GM23338 (cell line): Measurements from ENCODE around the gene RNF220. TPM values are rescaled to one million over a fixed set of nuclear protein-coding genes. Genes with fewer than 3 reads are reported as not detected.

Experiments
- ATAC-seq: fragments of 200-7000 bp; cut with Tn5 transposase; 3 replicates; pipeline ENCODE4 v1.9.1; 2020
- DNase-seq: peaks from one replicate; pipeline ENCODE4 v3.0.0-alpha.2; 2015; ENCODE audit warnings: low spot score
- H2AFZ ChIP-seq: fragments of 200-600 bp; sonication (generic); 2 replicates; pipeline ENCODE4 v1.8.0; 2016; ENCODE audit warnings: antibody characterized with exemption, mild to moderate bottlenecking, moderate library complexity
- H3F3A ChIP-seq: fragments of 200-600 bp; sonication (generic); replicated peaks from 2 replicates; pipeline ENCODE4 v1.8.0; 2017; ENCODE audit warnings: antibody characterized with exemption, mixed run types, low read depth
- H3K27ac ChIP-seq: fragments of 200-600 bp; sonication (generic); 2 replicates; pipeline ENCODE4 v1.6.1; 2016; ENCODE audit warnings: low read depth
- H3K27me3 ChIP-seq: fragments of 200-600 bp; sonication (generic); 2 replicates; pipeline ENCODE4 v1.8.0; 2016; ENCODE audit warnings: mild to moderate bottlenecking, mixed run types, moderate library complexity; ENCODE audit not compliant: insufficient read depth
- H3K36me3 ChIP-seq: fragments of 200-600 bp; sonication (generic); 2 replicates; pipeline ENCODE4 v1.8.0; 2016; ENCODE audit warnings: mild to moderate bottlenecking; ENCODE audit not compliant: insufficient read depth
- H3K4me1 ChIP-seq: fragments of 200-600 bp; sonication (generic); 2 replicates; pipeline ENCODE4 v1.8.0; 2016; ENCODE audit warnings: mild to moderate bottlenecking, moderate library complexity; ENCODE audit not compliant: insufficient read depth
- H3K4me2 ChIP-seq: fragments of 200-600 bp; sonication (generic); 2 replicates; pipeline ENCODE4 v1.7.1; 2017; ENCODE audit warnings: mixed run types
- H3K4me3 ChIP-seq: fragments of 200-600 bp; sonication (generic); 2 replicates; pipeline ENCODE4 v1.6.1; 2016; ENCODE audit warnings: mixed run types
- H3K79me2 ChIP-seq: fragments of 200-600 bp; sonication (generic); replicated peaks from 2 replicates; pipeline ENCODE4 v1.8.0; 2017; ENCODE audit warnings: mild to moderate bottlenecking; ENCODE audit not compliant: insufficient read depth
- H3K9me2 ChIP-seq: fragments of 200-600 bp; sonication (generic); 2 replicates; pipeline ENCODE4 v1.8.0; 2017; ENCODE audit not compliant: insufficient read depth
- H4K20me1 ChIP-seq: fragments of 200-600 bp; sonication (generic); replicated peaks from 2 replicates; pipeline ENCODE4 v1.8.0; 2017; ENCODE audit warnings: mild to moderate bottlenecking; ENCODE audit not compliant: insufficient read depth
- H3K27ac Mint-ChIP-seq: 2 replicates; pipeline ENCODE4 v1.8.0; 2020; ENCODE audit warnings: inconsistent platforms, mild to moderate bottlenecking, moderate library complexity, mixed read lengths
- H3K27me3 Mint-ChIP-seq: 3 replicates; pipeline ENCODE4 v1.8.0; 2022; ENCODE audit warnings: low read depth, mild to moderate bottlenecking, moderate library complexity, mixed read lengths, inconsistent platforms; ENCODE audit not compliant: insufficient read depth, poor library complexity
- H3K36me3 Mint-ChIP-seq: 3 replicates; pipeline ENCODE4 v1.8.0; 2021; ENCODE audit warnings: low read depth, mild to moderate bottlenecking, inconsistent platforms, moderate library complexity, mixed read lengths
- H3K4me1 Mint-ChIP-seq: 3 replicates; pipeline ENCODE4 v1.8.0; 2020; ENCODE audit warnings: mild to moderate bottlenecking, inconsistent platforms, mixed read lengths
- H3K4me3 Mint-ChIP-seq: 3 replicates; pipeline ENCODE4 v1.8.0; 2021; ENCODE audit warnings: moderate library complexity, mild to moderate bottlenecking, inconsistent platforms, mixed read lengths
- H3K9me3 Mint-ChIP-seq: 3 replicates; pipeline ENCODE4 v1.8.0; 2020; ENCODE audit warnings: moderate library complexity, mild to moderate bottlenecking, inconsistent platforms, mixed read lengths
- CREB1 ChIP-seq: fragments of 250-450 bp; sonication (Bioruptor Pico); IDR thresholded peaks from 2 replicates; pipeline ENCODE4 v1.5.0; 2020; ENCODE audit warnings: low read depth, mild to moderate bottlenecking, moderate library complexity
- EZH2 ChIP-seq: fragments of 200-600 bp; sonication (generic); IDR thresholded peaks from one replicate; pipeline ENCODE4 v1.8.0; 2017; ENCODE audit warnings: antibody characterized with exemption, mild to moderate bottlenecking, low read depth; ENCODE audit not compliant: unreplicated experiment
- JUNB ChIP-seq: IDR thresholded peaks from one replicate; pipeline ENCODE4 v1.6.1; 2016; ENCODE audit warnings: antibody characterized with exemption; ENCODE audit not compliant: unreplicated experiment
- POLR2AphosphoS5 ChIP-seq: IDR thresholded peaks from 2 replicates; pipeline ENCODE4 v1.6.1; 2016; ENCODE audit warnings: antibody characterized with exemption, low read depth
- ZNF114 ChIP-seq: fragments of 250-450 bp; sonication (Bioruptor Pico); IDR thresholded peaks from 2 replicates; pipeline ENCODE4 v1.5.0; 2020; ENCODE audit warnings: mild to moderate bottlenecking, moderate library complexity
- ZNF331 ChIP-seq: fragments of 250-450 bp; sonication (Bioruptor Pico); IDR thresholded peaks from 2 replicates; pipeline ENCODE4 v1.5.0; 2020; ENCODE audit warnings: low read depth, mild to moderate bottlenecking, moderate library complexity
- polyA plus RNA-seq: library from polyadenylated mRNA; unstranded; fragments of >200 nt; fragmentation: Nextera tagmentation; extraction: Ambion mirVana; gene quantifications from 2 replicates; pipeline ENCODE4 v1.2.1, GENCODE V29; 2016
- total RNA-seq: library from RNA; depleted of rRNA; stranded (reverse); fragments of >200 nt; shearing (Covaris generic); gene quantifications from 2 replicates; pipeline ENCODE4 v1.2.3, GENCODE V29; 2014
- TF ChIP-seq, protein P1 (sequence below): fragments of 250-450 bp; sonication (Bioruptor Pico); IDR thresholded peaks from 2 replicates; pipeline ENCODE4 v1.5.0; 2020; ENCODE audit warnings: mild to moderate bottlenecking, moderate library complexity
- TF ChIP-seq, protein P2 (sequence below): IDR thresholded peaks from 2 replicates; pipeline ENCODE4 v1.6.1; 2016; ENCODE audit warnings: antibody characterized with exemption
- TF ChIP-seq, protein P3 (sequence below): IDR thresholded peaks from one replicate; pipeline ENCODE4 v1.6.1; 2018; ENCODE audit warnings: antibody characterized with exemption; ENCODE audit not compliant: unreplicated experiment

The RNF220 gene
- total and polyA plus RNA-seq, 2 experiments from 2014 or later: 72.8 to 168 TPM

DNA sequence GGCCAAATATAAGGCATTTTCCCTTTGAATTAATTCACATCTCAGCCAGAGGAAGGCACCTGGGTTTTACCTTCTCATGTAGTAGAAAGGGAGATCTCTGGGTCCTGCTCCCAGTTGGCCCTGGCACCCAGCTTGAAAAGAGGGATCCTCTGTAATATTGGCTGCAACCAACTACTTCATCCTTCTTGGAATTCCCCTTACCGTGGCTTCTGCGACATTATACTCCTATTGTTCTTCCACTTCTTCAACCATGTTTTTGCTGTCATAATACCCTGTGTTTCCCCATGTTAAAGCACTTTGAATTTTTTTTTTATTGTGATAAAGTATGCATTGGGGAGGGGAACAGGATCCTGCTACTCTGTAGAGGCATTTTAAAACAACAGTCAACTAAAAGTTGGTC is 26.8 kb downstream of the RNF220 start (continued):
- TF ChIP-seq, protein P1, sequence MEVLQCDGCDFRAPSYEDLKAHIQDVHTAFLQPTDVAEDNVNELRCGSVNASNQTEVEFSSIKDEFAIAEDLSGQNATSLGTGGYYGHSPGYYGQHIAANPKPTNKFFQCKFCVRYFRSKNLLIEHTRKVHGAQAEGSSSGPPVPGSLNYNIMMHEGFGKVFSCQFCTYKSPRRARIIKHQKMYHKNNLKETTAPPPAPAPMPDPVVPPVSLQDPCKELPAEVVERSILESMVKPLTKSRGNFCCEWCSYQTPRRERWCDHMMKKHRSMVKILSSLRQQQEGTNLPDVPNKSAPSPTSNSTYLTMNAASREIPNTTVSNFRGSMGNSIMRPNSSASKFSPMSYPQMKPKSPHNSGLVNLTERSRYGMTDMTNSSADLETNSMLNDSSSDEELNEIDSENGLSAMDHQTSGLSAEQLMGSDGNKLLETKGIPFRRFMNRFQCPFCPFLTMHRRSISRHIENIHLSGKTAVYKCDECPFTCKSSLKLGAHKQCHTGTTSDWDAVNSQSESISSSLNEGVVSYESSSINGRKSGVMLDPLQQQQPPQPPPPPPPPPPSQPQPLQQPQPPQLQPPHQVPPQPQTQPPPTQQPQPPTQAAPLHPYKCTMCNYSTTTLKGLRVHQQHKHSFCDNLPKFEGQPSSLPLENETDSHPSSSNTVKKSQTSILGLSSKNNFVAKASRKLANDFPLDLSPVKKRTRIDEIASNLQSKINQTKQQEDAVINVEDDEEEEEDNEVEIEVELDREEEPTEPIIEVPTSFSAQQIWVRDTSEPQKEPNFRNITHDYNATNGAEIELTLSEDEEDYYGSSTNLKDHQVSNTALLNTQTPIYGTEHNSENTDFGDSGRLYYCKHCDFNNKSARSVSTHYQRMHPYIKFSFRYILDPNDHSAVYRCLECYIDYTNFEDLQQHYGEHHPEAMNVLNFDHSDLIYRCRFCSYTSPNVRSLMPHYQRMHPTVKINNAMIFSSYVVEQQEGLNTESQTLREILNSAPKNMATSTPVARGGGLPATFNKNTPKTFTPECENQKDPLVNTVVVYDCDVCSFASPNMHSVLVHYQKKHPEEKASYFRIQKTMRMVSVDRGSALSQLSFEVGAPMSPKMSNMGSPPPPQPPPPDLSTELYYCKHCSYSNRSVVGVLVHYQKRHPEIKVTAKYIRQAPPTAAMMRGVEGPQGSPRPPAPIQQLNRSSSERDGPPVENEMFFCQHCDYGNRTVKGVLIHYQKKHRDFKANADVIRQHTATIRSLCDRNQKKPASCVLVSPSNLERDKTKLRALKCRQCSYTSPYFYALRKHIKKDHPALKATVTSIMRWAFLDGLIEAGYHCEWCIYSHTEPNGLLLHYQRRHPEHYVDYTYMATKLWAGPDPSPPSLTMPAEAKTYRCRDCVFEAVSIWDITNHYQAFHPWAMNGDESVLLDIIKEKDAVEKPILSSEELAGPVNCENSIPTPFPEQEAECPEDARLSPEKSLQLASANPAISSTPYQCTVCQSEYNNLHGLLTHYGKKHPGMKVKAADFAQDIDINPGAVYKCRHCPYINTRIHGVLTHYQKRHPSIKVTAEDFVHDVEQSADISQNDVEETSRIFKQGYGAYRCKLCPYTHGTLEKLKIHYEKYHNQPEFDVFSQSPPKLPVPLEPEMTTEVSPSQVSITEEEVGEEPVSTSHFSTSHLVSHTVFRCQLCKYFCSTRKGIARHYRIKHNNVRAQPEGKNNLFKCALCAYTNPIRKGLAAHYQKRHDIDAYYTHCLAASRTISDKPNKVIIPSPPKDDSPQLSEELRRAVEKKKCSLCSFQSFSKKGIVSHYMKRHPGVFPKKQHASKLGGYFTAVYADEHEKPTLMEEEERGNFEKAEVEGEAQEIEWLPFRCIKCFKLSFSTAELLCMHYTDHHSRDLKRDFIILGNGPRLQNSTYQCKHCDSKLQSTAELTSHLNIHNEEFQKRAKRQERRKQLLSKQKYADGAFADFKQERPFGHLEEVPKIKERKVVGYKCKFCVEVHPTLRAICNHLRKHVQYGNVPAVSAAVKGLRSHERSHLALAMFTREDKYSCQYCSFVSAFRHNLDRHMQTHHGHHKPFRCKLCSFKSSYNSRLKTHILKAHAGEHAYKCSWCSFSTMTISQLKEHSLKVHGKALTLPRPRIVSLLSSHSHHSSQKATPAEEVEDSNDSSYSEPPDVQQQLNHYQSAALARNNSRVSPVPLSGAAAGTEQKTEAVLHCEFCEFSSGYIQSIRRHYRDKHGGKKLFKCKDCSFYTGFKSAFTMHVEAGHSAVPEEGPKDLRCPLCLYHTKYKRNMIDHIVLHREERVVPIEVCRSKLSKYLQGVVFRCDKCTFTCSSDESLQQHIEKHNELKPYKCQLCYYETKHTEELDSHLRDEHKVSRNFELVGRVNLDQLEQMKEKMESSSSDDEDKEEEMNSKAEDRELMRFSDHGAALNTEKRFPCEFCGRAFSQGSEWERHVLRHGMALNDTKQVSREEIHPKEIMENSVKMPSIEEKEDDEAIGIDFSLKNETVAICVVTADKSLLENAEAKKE (CRISPR knock-in tag): no peak
- TF ChIP-seq POLR2AphosphoS5 (no peak), ZNF114 (CRISPR knock-in tag) (no peak), JUNB (no peak)

DNA sequence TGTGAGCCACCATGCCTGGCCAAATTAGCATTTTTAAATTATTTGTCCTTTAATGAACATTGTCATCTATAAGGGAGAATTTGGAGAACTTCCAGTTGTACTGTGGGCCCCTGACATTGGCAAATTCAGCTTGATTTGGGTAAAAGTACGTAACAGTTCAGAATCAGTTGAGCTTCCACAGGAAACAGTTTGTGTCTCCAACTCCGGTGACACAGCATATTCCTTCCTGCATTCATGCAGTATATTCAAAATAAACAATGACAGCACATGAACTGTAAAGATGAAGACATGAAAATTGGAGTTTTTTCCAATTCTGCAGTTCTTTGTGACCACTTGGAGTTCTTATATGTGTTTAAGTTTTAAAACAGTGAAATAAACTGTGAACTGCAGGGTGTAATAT is 28.2 kb downstream of the RNF220 start:
- peaks cover 43% of the 10 kb centered on the region for H3K79me2 ChIP-seq
- Mint-ChIP-seq H3K27ac (no peak overlapping the region), H3K36me3 (peaks cover 12% of the 10 kb centered on the region; the same call in 2 of the 3 replicates), H3K4me3 (no peak overlapping the region), H3K4me1 (peaks cover 48% of the 10 kb centered on the region), H3K27me3 (peaks cover 5% of the 10 kb centered on the region), H3K9me3 (no peaks in the 10 kb centered on the region)
- DNase-seq (no peak), ATAC-seq (no peak)
- H3K4me3 ChIP-seq: no peak overlapping the region
- no peak overlapping the region for H3K27ac ChIP-seq
- H3K27me3 ChIP-seq: no peaks in the 10 kb centered on the region
- no peak overlapping the region for H3K4me2 ChIP-seq
- no peaks in the 10 kb centered on the region for H3K9me2 ChIP-seq
- H3K36me3 ChIP-seq: no peaks in the 10 kb centered on the region
- no peaks in the 10 kb centered on the region; the same call in 1 of the 2 replicates for H3F3A ChIP-seq
- no peak overlapping the region for H2AFZ ChIP-seq
- H4K20me1 ChIP-seq: peaks cover 6% of the 10 kb centered on the region; the same call in 1 of the 2 replicates
- peaks cover 46% of the 10 kb centered on the region for H3K4me1 ChIP-seq
- no peak for TF ChIP-seq EZH2
- no peak for TF ChIP-seq POLR2AphosphoS5
- TF ChIP-seq, protein P2, sequence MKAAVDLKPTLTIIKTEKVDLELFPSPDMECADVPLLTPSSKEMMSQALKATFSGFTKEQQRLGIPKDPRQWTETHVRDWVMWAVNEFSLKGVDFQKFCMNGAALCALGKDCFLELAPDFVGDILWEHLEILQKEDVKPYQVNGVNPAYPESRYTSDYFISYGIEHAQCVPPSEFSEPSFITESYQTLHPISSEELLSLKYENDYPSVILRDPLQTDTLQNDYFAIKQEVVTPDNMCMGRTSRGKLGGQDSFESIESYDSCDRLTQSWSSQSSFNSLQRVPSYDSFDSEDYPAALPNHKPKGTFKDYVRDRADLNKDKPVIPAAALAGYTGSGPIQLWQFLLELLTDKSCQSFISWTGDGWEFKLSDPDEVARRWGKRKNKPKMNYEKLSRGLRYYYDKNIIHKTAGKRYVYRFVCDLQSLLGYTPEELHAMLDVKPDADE: no peak
- TF ChIP-seq, protein P3, sequence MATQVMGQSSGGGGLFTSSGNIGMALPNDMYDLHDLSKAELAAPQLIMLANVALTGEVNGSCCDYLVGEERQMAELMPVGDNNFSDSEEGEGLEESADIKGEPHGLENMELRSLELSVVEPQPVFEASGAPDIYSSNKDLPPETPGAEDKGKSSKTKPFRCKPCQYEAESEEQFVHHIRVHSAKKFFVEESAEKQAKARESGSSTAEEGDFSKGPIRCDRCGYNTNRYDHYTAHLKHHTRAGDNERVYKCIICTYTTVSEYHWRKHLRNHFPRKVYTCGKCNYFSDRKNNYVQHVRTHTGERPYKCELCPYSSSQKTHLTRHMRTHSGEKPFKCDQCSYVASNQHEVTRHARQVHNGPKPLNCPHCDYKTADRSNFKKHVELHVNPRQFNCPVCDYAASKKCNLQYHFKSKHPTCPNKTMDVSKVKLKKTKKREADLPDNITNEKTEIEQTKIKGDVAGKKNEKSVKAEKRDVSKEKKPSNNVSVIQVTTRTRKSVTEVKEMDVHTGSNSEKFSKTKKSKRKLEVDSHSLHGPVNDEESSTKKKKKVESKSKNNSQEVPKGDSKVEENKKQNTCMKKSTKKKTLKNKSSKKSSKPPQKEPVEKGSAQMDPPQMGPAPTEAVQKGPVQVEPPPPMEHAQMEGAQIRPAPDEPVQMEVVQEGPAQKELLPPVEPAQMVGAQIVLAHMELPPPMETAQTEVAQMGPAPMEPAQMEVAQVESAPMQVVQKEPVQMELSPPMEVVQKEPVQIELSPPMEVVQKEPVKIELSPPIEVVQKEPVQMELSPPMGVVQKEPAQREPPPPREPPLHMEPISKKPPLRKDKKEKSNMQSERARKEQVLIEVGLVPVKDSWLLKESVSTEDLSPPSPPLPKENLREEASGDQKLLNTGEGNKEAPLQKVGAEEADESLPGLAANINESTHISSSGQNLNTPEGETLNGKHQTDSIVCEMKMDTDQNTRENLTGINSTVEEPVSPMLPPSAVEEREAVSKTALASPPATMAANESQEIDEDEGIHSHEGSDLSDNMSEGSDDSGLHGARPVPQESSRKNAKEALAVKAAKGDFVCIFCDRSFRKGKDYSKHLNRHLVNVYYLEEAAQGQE: no peak
- TF ChIP-seq ZNF331 (CRISPR knock-in tag): no peak
- no peak for TF ChIP-seq JUNB
- TF ChIP-seq CREB1 (CRISPR knock-in tag): no peak
